GM21526 (cell line): ENCODE measurements around the gene TSPYL1.
"Not testable (repeated sequence)": the region's sequence is repeated elsewhere in the genome, so short reads cannot be mapped to it uniquely, and the experiment has no call there.

Source experiments
- ATAC-seq: cut with Tn5 transposase; IDR thresholded peaks from one replicate; pipeline ENCODE4 v1.9.1; 2021; ENCODE audit warnings: moderate library complexity; ENCODE audit not compliant: unreplicated experiment, low FRiP score

Gene TSPYL1

DNA sequence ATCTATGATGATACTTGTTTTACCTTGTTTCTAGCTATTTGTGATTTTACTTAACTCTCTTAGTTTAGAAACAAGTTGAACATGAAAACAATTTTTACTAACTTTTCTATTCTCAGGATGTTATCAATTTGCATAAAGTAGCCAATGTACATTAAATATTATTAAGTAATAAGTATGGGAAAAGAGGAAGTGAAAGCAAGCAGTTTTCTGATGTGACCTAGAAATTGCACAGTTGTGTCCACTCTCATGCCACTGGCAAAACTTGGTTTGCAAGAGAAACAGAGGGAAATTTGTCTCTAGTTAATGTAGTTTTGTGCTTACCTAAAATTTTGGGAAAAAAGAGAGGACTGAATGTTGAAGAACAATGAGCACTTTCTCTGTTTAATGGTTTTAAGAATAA is 19.2 kb upstream of the TSPYL1 start:
- no peak for ATAC-seq

DNA sequence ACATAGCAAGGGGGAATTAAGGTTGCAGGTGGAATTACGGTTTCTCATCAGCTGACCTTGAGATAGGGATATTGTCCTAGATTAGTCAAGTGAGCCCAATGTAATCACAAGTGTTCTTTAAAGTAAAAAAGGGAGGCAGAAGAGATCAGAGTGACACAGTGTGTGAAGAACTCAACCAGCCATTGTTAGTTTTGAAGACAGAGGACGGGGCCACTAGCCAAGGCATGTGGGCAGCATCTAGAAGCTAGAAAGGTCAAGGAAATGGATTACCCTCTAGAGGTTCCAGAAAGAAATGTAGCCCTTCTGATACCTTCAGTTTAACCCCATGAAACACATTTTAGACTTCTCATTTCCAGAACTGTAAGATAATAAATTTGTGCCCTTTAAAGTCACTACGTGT is 18.5 kb upstream of the TSPYL1 start:
- ATAC-seq: no peak

DNA sequence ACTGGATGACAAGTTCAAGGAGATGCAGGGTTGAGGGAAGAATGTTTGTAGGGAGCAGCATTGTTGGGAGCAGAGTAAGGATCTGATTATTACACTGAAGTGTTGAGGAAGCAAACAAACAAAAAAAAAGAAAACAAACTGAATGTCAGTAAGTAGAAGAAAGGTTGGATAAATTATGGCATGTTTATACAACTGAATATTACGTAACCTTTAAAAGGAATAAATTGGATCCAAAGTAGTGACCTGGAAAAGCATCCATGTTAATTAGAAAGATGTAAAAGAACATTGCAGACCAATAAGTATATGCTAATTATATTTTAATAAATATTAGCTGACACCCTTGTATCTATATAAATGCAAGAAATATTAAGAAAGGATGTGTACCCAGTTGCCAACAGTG is 12.8 kb upstream of the TSPYL1 start:
- ATAC-seq: no peak

DNA sequence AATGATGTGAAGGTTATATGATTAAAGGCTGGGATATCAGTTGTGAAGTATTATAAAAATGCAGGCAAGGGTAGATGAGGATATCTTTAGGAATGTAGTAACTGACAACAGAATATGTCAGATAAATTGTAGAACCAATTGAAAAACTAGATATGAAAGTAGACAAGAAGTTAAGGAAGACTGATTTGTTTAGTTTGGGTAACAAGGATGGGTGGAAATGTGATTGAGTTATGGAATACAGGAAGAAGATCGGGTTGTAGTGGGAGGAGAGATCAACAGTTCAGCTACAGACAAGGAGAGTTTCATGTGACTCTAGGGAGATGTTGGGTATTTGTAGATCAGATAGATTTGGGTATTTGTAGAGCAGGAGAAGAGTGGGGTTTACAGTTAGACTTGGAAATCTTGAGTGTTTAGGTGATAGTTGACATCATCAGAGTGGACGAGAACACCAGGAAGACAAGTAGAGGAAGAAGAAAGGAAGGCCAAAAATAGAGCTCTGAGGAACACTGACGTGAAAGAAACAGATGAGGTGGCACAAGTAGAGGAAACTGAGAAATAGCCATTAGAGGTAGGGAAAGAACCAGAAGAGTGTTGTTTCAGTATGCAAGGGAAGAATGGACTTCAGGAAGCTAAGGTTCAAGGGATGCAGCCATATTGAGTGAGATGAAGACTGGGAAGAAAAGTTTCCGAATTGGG is 12.1 kb upstream of the TSPYL1 start:
- ATAC-seq: no peak

DNA sequence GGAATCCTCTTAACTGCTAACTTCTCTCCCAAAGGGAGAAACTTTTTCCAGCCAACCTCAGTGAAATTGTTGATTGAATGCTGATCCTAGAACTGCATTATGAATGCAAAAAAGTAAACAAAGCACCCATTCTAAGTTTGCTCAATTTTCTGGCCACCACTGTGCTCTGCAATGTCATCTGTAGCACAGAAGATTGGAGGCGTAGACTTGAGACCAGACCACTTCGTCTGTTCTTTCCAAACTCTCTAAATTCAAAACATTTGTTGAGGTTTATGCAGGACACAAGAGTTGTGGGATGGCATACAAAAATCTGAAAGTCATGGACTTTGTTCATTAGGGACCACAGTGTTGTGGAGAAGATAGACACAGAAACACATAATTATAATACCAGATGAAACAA is 11.1 kb upstream of the TSPYL1 start:
- ATAC-seq: no peak

DNA sequence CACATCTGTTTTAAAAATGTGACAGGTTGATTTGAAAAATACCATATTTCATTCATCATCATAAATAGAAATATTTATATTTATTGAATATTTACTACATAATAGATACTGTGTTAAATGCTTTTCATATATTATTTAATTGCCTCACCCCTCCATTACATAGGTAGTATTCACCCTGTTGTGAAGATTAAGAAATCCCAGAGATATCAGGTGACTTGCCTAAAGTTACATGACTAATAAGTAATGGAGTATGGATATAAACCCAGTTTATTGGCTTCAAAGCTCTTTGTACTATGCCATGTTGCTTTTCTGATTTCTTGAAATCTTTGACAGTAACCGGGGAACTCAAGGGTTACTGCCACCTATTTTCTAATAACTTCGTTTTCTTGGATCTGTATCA is 10.1 kb upstream of the TSPYL1 start:
- ATAC-seq: no peak

DNA sequence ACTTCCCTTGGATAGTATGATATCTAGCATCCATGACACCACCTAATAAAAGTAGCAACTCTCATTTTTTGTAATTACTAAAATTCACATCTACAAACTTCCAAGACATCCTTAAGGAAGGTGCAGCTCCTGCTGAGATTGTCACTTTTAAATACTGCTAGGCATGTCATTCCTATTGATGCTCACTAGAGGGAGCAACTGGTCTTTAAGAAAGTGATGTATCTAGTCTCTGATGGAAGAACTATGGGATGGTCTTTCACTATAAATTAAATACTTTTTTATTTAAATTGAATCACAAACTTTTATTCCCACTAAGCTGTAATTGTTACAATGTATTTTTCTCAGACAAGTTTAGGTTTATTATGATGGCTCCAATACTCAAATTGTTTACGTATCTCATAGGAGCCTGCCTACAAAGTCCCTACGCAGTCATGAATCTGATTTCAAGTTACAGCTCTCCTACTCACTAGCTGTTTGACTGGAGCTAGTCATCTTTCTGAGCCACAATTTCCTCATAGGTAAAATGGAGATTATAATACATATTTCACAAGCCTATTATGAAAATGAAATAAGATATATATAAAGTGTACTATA is 8.1 kb upstream of the TSPYL1 start:
- ATAC-seq: peak; percentile 78

DNA sequence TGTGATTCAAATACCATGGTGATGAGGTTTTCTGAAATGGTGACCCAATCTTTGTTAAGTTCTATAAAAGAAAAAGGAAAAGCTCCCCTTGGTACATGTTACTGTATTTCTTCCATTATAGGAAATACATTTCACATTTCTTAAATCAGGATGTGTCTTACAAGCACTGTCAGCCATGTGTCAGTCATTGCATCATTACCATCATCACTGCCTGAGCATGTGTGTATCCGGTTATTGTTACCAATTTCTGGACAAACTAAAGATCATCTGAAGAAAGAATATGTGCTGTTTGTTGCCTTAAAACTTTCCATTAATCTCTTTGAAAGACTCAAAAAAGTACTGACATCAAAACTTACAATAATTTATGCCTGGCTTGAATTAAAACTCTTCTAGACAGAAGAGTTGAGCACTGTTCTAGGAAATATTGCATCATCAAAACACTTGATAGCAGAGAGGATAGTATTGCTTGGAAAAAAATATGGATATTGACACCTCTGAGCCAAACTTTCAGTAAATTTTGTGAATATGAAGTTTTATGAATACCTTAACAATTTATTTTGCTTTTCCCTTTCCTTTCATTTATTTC is 7.1 kb upstream of the TSPYL1 start:
- ATAC-seq: no peak

DNA sequence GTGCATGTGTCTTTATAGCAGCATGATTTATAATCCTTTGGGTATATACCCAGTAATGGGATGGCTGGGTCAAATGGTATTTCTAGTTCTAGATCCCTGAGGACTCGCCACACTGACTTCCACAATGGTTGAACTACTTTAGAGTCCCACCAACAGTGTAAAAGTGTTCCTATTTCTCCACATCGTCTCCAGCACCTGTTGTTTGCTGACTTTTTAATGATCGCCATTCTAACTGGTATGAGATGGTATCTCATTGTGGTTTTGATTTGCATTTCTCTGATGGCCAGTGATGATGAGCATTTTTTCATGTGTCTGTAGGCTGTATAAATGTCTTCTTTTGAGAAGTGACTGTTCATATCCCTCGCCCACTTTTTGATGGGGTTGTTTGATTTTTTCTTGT is 5.3 kb upstream of the TSPYL1 start:
- ATAC-seq: not testable (repeated sequence)

DNA sequence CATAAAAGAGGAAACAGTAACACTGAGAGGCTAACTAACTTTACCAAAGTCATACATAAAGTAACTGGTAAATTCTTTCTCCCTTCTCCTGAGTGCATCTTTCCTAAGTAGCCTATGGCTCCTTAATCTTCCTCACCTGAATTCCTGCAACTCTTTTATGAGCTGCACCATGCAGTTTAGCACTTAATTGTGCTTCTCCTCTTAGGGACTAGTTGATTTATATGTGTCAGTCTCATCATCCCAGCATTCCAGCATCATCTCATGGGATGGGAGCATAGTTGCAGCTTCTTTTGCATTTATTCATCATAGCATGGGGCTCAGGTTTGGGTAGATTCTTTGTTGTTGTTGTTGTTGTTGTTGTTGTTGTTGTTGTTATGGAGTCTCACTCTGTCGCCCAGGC is 3.5 kb upstream of the TSPYL1 start:
- ATAC-seq: no peak

DNA sequence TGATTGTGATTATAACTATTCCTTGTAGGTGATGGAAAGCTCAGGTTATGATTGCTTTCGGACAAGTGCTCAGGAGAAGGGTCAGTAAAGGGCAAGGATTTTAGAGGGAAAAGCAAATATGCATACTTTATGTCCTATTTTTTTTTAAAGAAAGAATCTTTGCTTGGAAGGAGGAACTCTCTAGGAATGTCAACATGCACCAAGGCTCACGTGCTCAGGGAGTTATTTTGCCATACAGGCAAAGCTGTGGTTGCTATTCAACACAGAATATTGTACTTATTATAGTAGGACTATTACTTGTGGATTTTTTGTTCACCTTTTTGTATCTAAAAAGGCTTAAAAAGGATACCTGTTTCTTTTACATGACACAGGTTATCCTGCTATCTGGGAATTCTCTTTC is 3.0 kb upstream of the TSPYL1 start:
- no peak for ATAC-seq

DNA sequence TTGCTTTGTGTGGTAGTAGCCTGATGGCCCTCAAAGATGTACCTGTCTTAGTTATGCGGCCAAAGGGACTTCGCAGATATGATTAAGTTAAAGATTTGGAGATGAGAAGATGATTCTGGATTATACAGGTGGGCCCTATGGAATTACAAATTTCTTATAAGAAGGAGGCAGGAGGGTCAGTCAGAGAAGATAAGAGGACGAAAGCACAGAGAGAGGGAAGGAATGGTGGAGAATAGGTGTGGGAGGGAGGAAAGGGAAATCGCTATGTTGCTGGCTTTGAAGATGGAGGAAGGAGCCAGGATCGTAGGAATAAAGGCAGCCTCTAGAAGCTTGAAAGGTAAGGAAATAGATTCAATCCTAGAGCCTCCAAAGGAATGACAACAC is 1.2 kb upstream of the TSPYL1 start:
- no peak for ATAC-seq

DNA sequence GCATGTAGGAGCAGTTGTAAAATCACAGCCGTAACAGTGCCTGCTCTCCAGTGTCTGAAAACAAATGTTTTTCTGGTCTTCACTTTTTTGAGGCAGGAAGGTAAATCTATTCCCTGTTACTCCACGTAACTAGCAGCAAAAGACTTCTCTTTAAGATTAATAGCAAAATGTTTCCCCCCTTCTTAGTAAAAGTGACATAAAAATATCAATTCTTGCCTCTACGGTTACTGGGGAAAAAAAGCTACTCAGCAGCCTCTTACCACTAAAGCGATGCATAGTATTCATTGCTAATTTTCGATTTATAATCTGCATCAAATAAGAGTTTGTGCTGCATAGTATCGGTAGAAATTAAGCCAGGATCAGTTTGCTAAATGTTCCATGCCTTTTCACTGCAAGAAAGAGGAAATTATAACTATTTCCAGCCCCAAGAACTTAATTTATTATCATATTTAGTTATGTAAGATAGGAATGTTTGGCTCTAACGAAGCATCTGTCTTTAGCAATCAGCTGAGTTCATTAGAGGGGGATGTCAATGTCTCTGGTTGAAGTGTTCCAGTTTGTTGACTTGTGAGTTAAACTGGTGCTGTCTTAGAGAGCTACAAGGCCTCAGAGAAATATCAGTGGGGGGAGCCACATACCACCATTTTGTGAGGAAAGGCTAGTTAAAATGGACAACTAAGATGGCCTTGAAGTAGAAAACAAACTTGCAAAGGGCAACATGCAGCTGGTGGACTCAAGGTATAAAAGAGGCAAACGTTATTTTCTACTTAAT is 617 bp upstream of the TSPYL1 start:
- ATAC-seq: no peak

DNA sequence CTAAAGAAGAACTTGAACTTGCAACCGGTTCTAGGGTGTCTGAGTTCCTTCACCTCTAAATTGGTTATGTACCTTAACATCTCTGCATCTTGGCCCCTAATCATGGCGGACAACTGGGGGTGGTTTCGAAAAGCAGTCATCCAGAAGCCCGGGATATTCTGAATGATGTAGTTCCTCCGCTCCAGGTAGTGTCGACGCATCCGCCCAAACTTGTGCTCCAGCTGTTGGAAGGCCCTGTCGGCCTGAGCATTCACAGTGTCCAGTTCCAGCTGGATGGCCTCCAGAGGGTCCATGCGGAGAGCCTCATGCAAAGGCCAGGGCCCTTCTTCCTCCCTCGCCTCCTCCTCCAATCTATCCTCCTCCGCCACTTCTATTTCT is 887 bp downstream of the TSPYL1 start:
- ATAC-seq: peak; percentile 2

DNA sequence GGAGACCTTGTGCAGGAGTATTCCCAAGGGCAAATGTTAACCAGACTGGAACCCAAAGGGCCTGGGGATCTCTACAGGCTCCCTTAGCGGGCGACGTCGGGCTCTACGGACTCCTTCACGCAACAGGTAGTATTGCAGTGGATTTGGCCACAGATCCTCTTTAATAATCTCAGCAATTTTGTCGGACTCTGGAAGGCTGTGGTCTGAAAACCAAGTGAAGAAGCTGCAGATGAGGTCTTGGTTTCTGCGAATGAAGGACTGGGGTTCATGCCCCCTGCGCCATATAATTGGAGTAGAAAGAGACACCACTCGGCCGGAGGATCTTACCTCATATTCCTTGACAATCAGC is 1.3 kb downstream of the TSPYL1 start:
- no peak for ATAC-seq

DNA sequence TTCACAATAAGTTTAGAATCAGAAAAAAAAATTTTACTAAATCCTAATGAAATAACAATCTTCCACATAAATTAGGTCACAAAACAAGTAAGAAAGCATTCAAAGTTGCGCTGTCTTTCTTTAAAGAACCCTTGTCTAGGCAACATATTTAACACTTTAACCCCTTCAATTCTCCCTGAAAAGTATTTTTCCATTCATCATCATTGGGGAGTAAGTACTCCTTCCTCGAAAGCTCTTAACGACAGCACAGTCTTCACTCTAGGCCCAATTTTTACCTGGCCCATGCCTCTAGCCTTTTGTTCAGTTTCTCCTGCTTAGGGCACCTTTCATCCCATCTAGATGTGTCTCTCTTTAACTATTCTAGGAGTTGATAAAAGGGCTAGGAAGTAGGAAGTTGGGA is 2.6 kb downstream of the TSPYL1 start:
- no peak for ATAC-seq

DNA sequence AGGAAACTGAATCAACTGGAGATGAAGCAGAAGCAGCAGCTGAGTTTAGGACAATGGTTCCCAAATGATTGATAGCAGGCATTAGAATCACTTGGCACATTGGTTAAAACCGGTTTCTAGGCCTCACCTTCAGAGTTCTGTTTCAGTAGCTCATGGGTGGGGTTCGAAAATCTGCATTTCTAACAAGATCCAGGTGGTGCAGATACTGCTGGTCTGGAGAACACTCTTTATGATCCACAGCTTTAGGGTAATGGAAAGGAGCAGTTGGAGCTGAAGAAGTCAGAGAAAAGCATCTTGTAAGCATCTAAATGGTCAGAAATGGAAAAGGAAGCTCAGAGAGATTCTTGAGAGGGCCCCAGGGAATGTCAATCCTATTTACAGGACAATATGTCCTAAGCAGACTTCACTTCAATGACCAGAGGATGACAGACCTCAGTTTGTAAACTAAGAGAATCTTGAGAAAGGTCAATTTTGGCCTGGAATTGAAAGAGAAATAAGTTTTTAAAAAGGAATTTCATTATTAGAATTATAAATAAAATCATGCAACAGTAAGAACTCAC is 8.5 kb downstream of the TSPYL1 start:
- no peak for ATAC-seq

DNA sequence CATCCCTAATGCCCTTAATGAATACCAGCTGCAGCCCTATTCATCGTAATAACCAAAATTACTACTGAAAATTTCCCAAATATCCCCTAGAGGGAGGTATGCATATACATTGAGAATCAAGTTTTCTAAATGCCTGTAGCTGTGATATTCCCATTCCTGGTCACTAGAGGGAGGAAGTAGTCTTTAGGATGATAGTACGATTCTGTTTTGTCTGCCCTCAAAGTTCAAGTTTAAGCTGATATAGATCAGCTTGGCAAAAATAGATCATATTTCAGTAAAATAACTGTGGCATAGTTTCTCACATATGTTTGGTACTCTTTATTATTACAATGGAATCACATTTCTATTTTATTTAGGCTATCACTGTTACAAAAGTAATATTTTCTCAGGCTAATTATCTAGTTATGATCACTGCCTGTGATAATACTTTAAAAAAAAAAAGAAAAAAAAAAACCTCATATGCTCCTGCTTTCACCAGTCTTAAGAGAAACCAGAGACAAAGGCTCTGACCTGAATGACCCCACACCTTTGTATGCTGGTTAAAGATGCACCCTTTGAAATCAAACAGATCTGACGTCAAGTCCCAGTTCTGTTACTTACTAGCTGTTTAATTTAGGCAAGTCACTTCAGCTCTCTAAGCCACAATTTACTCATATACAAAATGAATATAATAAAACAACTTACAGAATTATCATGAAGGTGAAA is 11.0 kb downstream of the TSPYL1 start:
- peak; percentile 84 for ATAC-seq

DNA sequence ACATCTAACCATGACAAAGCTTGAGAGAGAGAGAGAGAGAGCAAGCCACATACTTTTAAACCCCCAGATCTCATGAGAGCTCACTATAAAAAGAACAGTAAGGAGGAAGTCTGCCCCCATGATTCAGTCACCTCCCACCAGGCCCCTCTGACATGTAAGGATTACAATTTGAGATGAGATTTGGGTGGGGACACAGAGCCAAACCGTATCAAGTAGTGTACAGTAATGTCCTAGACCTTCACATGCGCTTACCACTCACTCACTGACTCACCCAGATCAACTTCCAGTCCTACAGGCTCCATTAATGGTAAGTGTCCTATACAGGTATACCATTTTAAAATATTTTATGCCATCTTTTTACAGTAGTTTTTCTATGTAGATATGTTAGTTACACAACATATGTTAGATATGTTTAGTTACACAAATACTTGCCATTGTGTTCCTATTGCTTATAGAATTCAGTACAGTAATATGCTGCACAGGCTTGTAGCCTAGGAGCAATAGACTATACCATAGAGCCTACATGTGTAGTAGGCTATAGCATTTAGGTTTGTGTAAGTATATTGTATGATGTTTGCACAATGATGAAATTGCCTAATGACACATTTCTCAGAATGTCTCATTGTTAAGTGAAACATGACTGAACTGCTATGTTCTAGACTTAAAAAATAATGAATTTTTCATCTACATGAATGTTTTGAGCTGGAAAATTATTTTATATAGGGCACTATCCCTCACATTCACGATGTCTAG is 11.7 kb downstream of the TSPYL1 start:
- ATAC-seq: no peak

DNA sequence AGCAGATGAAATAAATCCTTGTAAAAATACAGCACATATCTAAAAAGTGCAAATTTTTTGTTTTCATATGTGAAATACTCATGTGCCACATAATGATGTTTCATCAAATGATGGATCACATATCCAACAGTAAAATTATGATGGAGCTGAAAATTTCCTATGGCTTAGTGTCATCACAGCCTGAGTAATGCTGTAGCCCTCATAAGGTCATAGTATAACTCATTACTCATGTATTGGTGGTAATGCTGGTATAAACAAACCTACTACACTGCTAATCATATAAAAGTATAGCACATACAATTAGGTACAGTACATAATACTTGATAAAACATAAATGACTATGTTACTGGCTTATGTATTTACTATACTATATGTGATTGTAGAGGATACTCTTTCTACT is 12.9 kb downstream of the TSPYL1 start:
- no peak for ATAC-seq
